Endothelial cell of umbilical vein (primary cell): ENCODE data around the gene AGXT. TPM values are rescaled to one million over a fixed set of nuclear protein-coding genes. Genes with fewer than 3 reads are reported as not detected.

Experiments
- BruUV-seq: library from RNA; stranded (reverse); fragments of 400-500 nt; replicated peaks from 2 replicates; lab custom pipeline; 2021; lab: Mats Ljungman, UMichigan
- CTCF ChIA-PET: fragments of 300-600, 350-600 bp; sonication (Branson Sonifier 250); formaldehyde crosslinking; loops from one replicate; lab custom pipeline; 2021; ENCODE audit warnings: antibody characterized with exemption, inconsistent platforms; lab: Charles Lee
- POLR2A ChIA-PET: fragments of 300-600, 350-600 bp; sonication (Branson Sonifier 250); formaldehyde crosslinking; loops from one replicate; lab custom pipeline; 2021; ENCODE audit warnings: antibody characterized with exemption, inconsistent platforms; lab: Charles Lee
- DNase-seq: peaks from one replicate; pipeline ENCODE4 v3.0.0-alpha.2; 2011; ENCODE audit warnings: low read depth, low spot score
- FAIRE-seq: peaks from 2 replicates; lab custom pipeline; 2011; peaks lifted over from hg19 to GRCh38; lab: Jason Lieb, UNC
- H2AFZ ChIP-seq: 2 replicates; pipeline ENCODE4 v1.6.0; 2012; ENCODE audit warnings: low read depth, low read length, control low read depth, inconsistent platforms
- H3K27ac ChIP-seq: 2 replicates; pipeline ENCODE4 v1.5.1; 2011; ENCODE audit warnings: low read depth, mild to moderate bottlenecking, control low read depth, low read length, moderate library complexity; ENCODE audit not compliant: insufficient read depth
- H3K27me3 ChIP-seq, 2 experiments: 2 replicates each; pipeline versions ENCODE4 v1.6.0 to v1.6.1; 2011; ENCODE audit warnings: low read length in 2 of 2, mixed read lengths in 1 of 2; ENCODE audit not compliant: control insufficient read depth in 2 of 2, insufficient read depth in 2 of 2
- H3K36me3 ChIP-seq, 2 experiments: 2 replicates in 1 of 2; 3 replicates in 1 of 2; pipeline ENCODE4 v1.5.1; 2011; ENCODE audit warnings: low read length in 2 of 2, mild to moderate bottlenecking in 1 of 2, moderate library complexity in 1 of 2; ENCODE audit not compliant: control insufficient read depth in 2 of 2, insufficient read depth in 2 of 2; ENCODE audit errors: extremely low read depth in 1 of 2
- H3K4me1 ChIP-seq: 3 replicates; pipeline ENCODE4 v1.5.1; 2011; ENCODE audit warnings: mild to moderate bottlenecking, low read length; ENCODE audit not compliant: control insufficient read depth, insufficient read depth; ENCODE audit errors: extremely low read depth
- H3K4me2 ChIP-seq: 2 replicates; pipeline ENCODE4 v1.6.1; 2011; ENCODE audit warnings: low read length, control low read depth, mixed read lengths; ENCODE audit not compliant: insufficient read depth
- H3K4me3 ChIP-seq, 3 experiments: fragments of 200-600 bp in 1 of 3; sonication (generic), shearing (Covaris generic) in 1 of 3; replicated peaks in 1 of 3; 2 replicates each; pipeline ENCODE4 v1.5.1; 2011 to 2016; ENCODE audit warnings: control low read depth in 3 of 3, low read length in 3 of 3, mild to moderate bottlenecking in 2 of 3, inconsistent platforms in 1 of 3, low read depth in 1 of 3, moderate library complexity in 1 of 3; ENCODE audit not compliant: insufficient read depth in 1 of 3
- H3K79me2 ChIP-seq: 2 replicates; pipeline ENCODE4 v1.6.0; 2012; ENCODE audit warnings: low read length, inconsistent platforms; ENCODE audit not compliant: control insufficient read depth, insufficient read depth
- H3K9ac ChIP-seq: replicated peaks from 2 replicates; pipeline ENCODE3; 2011; ENCODE audit warnings: low read length, control low read depth; ENCODE audit not compliant: insufficient read depth; ENCODE audit errors: extremely low read depth
- H3K9me1 ChIP-seq: replicated peaks from 3 replicates; pipeline ENCODE4 v1.6.0; 2011; ENCODE audit warnings: mild to moderate bottlenecking, low read length; ENCODE audit not compliant: control insufficient read depth, insufficient read depth; ENCODE audit errors: extremely low read depth
- H3K9me3 ChIP-seq: replicated peaks from 2 replicates; pipeline ENCODE4 v1.5.1; 2012; ENCODE audit warnings: low read length, inconsistent platforms; ENCODE audit not compliant: control insufficient read depth, insufficient read depth
- H4K20me1 ChIP-seq: replicated peaks from 2 replicates; pipeline ENCODE3; 2011; ENCODE audit warnings: mild to moderate bottlenecking, low read length; ENCODE audit not compliant: control insufficient read depth, insufficient read depth; ENCODE audit errors: extremely low read depth
- CTCF ChIP-seq, 2 donors: IDR thresholded peaks; 1 replicate in 1 of 2; 2 replicates in 1 of 2; pipeline ENCODE4 v1.5.1; 2011; ENCODE audit warnings: low read length in 2 of 2, mild to moderate bottlenecking in 2 of 2, moderate library complexity in 2 of 2, control low read depth in 1 of 2, inconsistent platforms in 1 of 2, low read depth in 1 of 2; ENCODE audit not compliant: insufficient read depth in 1 of 2; ENCODE audit errors: extremely low read depth in 1 of 2
- EZH2 ChIP-seq: IDR thresholded peaks from 2 replicates; pipeline ENCODE4 v1.6.1; 2012; ENCODE audit warnings: borderline replicate concordance, low read depth, mild to moderate bottlenecking, moderate library complexity, low read length, inconsistent platforms; ENCODE audit not compliant: severe bottlenecking
- FOS ChIP-seq: IDR thresholded peaks from 2 replicates; pipeline ENCODE4 v1.6.1; 2011; ENCODE audit warnings: mild to moderate bottlenecking, low read length, moderate library complexity, borderline replicate concordance; ENCODE audit not compliant: insufficient read depth
- GATA2 ChIP-seq: IDR thresholded peaks from 2 replicates; pipeline ENCODE4 v1.7.0; 2011; ENCODE audit warnings: low read depth, mild to moderate bottlenecking, moderate library complexity, mixed read lengths, low read length; ENCODE audit not compliant: insufficient read length, insufficient read depth
- JUN ChIP-seq: IDR thresholded peaks from 2 replicates; pipeline ENCODE4 v1.6.1; 2011; ENCODE audit warnings: borderline replicate concordance, low read depth; ENCODE audit not compliant: insufficient read length, insufficient read depth
- MAX ChIP-seq: IDR thresholded peaks from 2 replicates; pipeline ENCODE4 v1.6.1; 2011; ENCODE audit not compliant: insufficient read depth, insufficient read length
- MYC ChIP-seq: IDR thresholded peaks from one replicate; pipeline ENCODE4 v1.6.1; 2011; ENCODE audit warnings: mild to moderate bottlenecking, low read depth, low read length
- POLR2A ChIP-seq: IDR thresholded peaks from 2 replicates; pipeline ENCODE4 v1.6.1; 2012; ENCODE audit warnings: low read depth, mild to moderate bottlenecking, control low read depth, low read length
- POLR2AphosphoS5 ChIP-seq: IDR thresholded peaks from 2 replicates; pipeline ENCODE4 v1.6.1; 2012; ENCODE audit warnings: low read depth, mild to moderate bottlenecking, control low read depth, low read length, moderate library complexity; ENCODE audit not compliant: insufficient read depth
- dilution Hi-C: fragments of 300-500 bp; cut with MboI; formaldehyde crosslinking; loops from one replicate; pipeline ENCODE4 v1.15.0; 2019; ENCODE audit warnings: low sequenced_read_pairs; ENCODE audit not compliant: extremely low pct_ligation_motif_present
- intact Hi-C: fragments of 100-400 bp; cut with micrococcal nuclease; formaldehyde crosslinking; loops from one replicate; pipeline ENCODE4 v1.10.0; 2022
- polyA plus RNA-seq, 4 experiments: library from polyadenylated mRNA; depleted of rRNA in 3 of 4; stranded (reverse) in 3 of 4; unstranded in 1 of 4; fragments of >200 nt; gene quantifications; 2 replicates each; pipeline versions ENCODE4 v1.2.1 to v1.2.3, GENCODE V29; 2011 to 2012; ENCODE audit warnings: missing spikeins in 1 of 4
- total RNA-seq: library from RNA; stranded (reverse); gene quantifications from 2 replicates; pipeline ENCODE4 v1.2.3, GENCODE V29; 2021

AGXT gene
- total and polyA plus RNA-seq, 2 donors (not counting 3 experiments of a cell fraction or from before 2014, with no cell fraction given): not detected

GRCh38 chr2:240861547-240861946, 7.1 kb upstream of the AGXT start:
- Histone ChIP-seq H3K4me2 (no peak overlapping the region), H3K9ac (no peak overlapping the region), H3K27ac (no peak overlapping the region), H3K36me3 (no peaks in the 10 kb centered on the region), H3K9me3 (no peaks in the 10 kb centered on the region), H2AFZ (no peak overlapping the region), H3K27me3 (peaks cover 0 to 6% of the 10 kb centered on the region in 2 experiments), H3K4me1 (no peaks in the 10 kb centered on the region), H4K20me1 (no peaks in the 10 kb centered on the region), H3K4me3 (no peak overlapping the region), H3K9me1 (no peaks in the 10 kb centered on the region), H3K79me2 (no peaks in the 10 kb centered on the region)
- no peak for TF ChIP-seq POLR2A
- no peak for TF ChIP-seq MAX
- TF ChIP-seq POLR2AphosphoS5: no peak
- no peak for TF ChIP-seq MYC
- no peak for TF ChIP-seq FOS
- no peak for TF ChIP-seq EZH2
- TF ChIP-seq GATA2: no peak
- no peak for TF ChIP-seq JUN
- no peak for TF ChIP-seq CTCF (IDR thresholded peaks at IDR 0.05; ENCODE audit: extremely low read depth in 1 of 2, insufficient read depth in 1 of 2, low read depth in 1 of 2, low read length in 2 of 2)
- intact Hi-C loops (no loop called here), dilution Hi-C loops (no loop called here)
- DNase-seq (no peak), FAIRE-seq (no peak)
- ChIA-PET POLR2A (no interaction called here), CTCF (interaction anchor here (1.0 to 2.3 kb wide), 5 partner anchors 10 to 217 kb away, joined by 3 to 9 read pairs (median 5); no protein-coding TSS in a partner anchor)
- BruUV-seq: no TSS peak
